ENCODE results near the gene IFNA5. TPM values are rescaled to one million over a fixed set of nuclear protein-coding genes. Genes with fewer than 3 reads are reported as not detected.

IFNA5 gene
- total and polyA plus RNA-seq, 2 donors (not counting 1 experiment from before 2014, with no cell fraction given) = not detected

DNA sequence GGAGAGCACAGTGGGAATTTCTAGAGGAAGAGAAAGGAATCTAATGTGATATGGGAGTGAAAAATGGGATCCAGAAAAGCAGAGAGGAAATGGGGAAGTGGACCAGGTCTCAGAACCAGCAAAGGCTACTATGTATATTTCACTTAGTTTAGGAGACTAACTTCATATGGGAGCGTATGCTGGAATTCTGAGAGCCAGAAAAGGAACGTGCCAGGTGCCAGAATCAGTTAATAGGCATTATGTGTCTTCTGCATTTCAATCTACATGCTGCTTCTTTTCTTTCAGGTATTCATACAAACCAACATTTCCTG lies 36.8 kb downstream of the IFNA5 start:
- Histone ChIP-seq H3K36me3 (replicated peaks in 1 of 2; ENCODE audit: control extremely low read depth in 1 of 2, control insufficient read depth in 1 of 2, extremely low read depth in 1 of 2, insufficient read depth in 2 of 2, low read length in 1 of 2) (no peaks in the 10 kb centered on the region), H3K4me3 (ENCODE audit: control extremely low read depth in 1 of 5, extremely low read depth in 1 of 5, insufficient read depth in 1 of 5, low read depth in 2 of 5, low read length in 4 of 5) (no peak overlapping the region), H3K79me2 (ENCODE audit: control insufficient read depth, insufficient read depth, low read length) (no peaks in the 10 kb centered on the region), H3K27ac (ENCODE audit: low read length in 2 of 2) (no peak overlapping the region), H4K20me1 (ENCODE audit: control insufficient read depth, insufficient read depth, low read length, poor library complexity, severe bottlenecking) (no peaks in the 10 kb centered on the region), H2AFZ (ENCODE audit: insufficient read depth, low read depth, low read length, poor library complexity, severe bottlenecking) (peak overlapping the region; percentile 24), H3K4me2 (replicated peaks; ENCODE audit: low read depth, low read length, poor library complexity, severe bottlenecking) (peak overlapping the region; percentile 33), H3K9me3 (ENCODE audit: control extremely low read depth in 1 of 3, control insufficient read depth in 2 of 3, insufficient read depth in 1 of 3, low read length in 2 of 3) (no peaks in the 10 kb centered on the region), H3K4me1 (ENCODE audit: control insufficient read depth in 2 of 2, insufficient read depth in 2 of 2, low read length in 2 of 2) (peaks cover 5 to 8% of the 10 kb centered on the region in 2 donors), H3K27me3 (replicated peaks in 1 of 4; ENCODE audit: control extremely low read depth in 1 of 4, control insufficient read depth in 3 of 4, insufficient read depth in 4 of 4, low read length in 3 of 4) (no peaks in the 10 kb centered on the region), H3K9ac (ENCODE audit: low read length) (peak overlapping the region; percentile 22)
- POLR2A ChIA-PET = no interaction called here
- Mint-ChIP-seq H3K27ac (no peak overlapping the region), H3K4me3 (no peak overlapping the region), H3K27me3 (peaks cover 27% of the 10 kb centered on the region), H3K4me1 (peaks cover 18% of the 10 kb centered on the region), H3K9me3 (ENCODE audit: insufficient read depth) (peaks cover 7% of the 10 kb centered on the region)
- TF ChIP-seq EZH2 (IDR thresholded peaks at IDR 0.05; ENCODE audit: borderline replicate concordance, insufficient read depth, low read depth, low read length, poor library complexity, severe bottlenecking) = no peak
- TF ChIP-seq, protein P1, sequence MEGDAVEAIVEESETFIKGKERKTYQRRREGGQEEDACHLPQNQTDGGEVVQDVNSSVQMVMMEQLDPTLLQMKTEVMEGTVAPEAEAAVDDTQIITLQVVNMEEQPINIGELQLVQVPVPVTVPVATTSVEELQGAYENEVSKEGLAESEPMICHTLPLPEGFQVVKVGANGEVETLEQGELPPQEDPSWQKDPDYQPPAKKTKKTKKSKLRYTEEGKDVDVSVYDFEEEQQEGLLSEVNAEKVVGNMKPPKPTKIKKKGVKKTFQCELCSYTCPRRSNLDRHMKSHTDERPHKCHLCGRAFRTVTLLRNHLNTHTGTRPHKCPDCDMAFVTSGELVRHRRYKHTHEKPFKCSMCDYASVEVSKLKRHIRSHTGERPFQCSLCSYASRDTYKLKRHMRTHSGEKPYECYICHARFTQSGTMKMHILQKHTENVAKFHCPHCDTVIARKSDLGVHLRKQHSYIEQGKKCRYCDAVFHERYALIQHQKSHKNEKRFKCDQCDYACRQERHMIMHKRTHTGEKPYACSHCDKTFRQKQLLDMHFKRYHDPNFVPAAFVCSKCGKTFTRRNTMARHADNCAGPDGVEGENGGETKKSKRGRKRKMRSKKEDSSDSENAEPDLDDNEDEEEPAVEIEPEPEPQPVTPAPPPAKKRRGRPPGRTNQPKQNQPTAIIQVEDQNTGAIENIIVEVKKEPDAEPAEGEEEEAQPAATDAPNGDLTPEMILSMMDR (IDR thresholded peaks at IDR 0.05) = no peak
- CTCF ChIA-PET = no interaction called here
- intact Hi-C loops (cut with micrococcal nuclease) = no loop called here
- 20% methylated on average over 1 of the region's 2 CpGs for WGBS (ENCODE audit: insufficient coverage)
- no peak for ATAC-seq (ENCODE audit: low read depth)
- no peak for DNase-seq

DNA sequence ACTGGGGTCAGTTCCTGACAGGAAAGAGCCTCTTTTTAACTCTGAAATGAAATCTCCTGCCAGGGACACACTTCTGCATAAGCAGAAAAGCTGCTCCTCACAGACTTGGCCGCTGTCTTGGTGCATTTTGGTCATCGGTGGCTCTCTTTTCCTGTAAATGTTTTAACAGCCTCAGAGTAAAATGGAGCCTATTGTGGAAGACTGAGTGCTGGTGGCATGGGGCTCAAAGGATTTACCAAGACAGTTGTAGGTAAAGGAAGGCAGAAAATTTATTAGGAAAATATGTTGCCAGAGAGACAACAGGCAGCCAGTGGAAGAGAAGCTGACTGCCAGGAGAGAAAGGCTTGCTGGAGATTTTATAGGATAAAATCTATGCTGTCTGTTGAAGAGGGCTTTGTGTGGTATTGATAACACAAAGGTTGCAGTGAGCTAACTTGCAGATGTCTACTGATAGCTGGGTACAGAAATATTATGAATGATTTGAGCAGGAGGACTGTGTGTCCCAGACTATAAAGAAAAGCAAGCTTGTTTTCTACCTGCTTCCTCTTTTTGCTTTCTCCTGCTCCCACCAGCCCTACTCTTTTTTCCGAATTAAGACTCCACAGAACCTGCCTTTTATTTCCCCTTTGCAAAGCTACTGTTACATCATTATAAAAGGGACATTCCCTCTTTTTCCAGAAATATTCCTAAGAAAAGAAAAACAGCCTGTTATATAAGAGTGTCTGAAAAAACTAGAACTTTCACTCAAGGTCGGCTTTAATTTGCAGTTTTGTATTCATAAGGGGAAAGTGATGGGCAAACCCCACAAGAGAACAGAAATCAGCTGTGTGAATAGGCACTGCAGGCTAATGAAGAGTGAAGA lies 37.4 kb downstream of the IFNA5 start:
- CTCF ChIA-PET = interaction anchor here (1.2 kb wide), 1 partner anchor 85 kb away, joined by 4 read pairs; no protein-coding TSS in a partner anchor
- H4K20me1 ChIP-seq (ENCODE audit: control insufficient read depth, insufficient read depth, low read length, poor library complexity, severe bottlenecking) = no peaks in the 10 kb centered on the region
- H3K79me2 ChIP-seq (ENCODE audit: control insufficient read depth, insufficient read depth, low read length) = no peaks in the 10 kb centered on the region
- no peaks in the 10 kb centered on the region for H3K36me3 ChIP-seq (replicated peaks in 1 of 2; ENCODE audit: control extremely low read depth in 1 of 2, control insufficient read depth in 1 of 2, extremely low read depth in 1 of 2, insufficient read depth in 2 of 2, low read length in 1 of 2)
- H3K27me3 ChIP-seq (replicated peaks in 1 of 4; ENCODE audit: control extremely low read depth in 1 of 4, control insufficient read depth in 3 of 4, insufficient read depth in 4 of 4, low read length in 3 of 4) = no peaks in the 10 kb centered on the region
- 22% methylated on average over 3 of the region's 4 CpGs for WGBS (ENCODE audit: insufficient coverage)
- H3K4me1 Mint-ChIP-seq = peaks cover 18% of the 10 kb centered on the region
- H3K9ac ChIP-seq (ENCODE audit: low read length) = peak overlapping the region; percentile 22
- ATAC-seq (ENCODE audit: low read depth) (no peak), DNase-seq (peak; percentile 9)
- no peaks in the 10 kb centered on the region for H3K9me3 ChIP-seq (ENCODE audit: control extremely low read depth in 1 of 3, control insufficient read depth in 2 of 3, insufficient read depth in 1 of 3, low read length in 2 of 3)
- H3K9me3 Mint-ChIP-seq (ENCODE audit: insufficient read depth) = peaks cover 7% of the 10 kb centered on the region
- peak overlapping the region; percentile 33 for H3K4me2 ChIP-seq (replicated peaks; ENCODE audit: low read depth, low read length, poor library complexity, severe bottlenecking)
- peak overlapping the region; percentile 24 for H2AFZ ChIP-seq (ENCODE audit: insufficient read depth, low read depth, low read length, poor library complexity, severe bottlenecking)
- H3K4me3 Mint-ChIP-seq = no peak overlapping the region
- H3K4me3 ChIP-seq (ENCODE audit: control extremely low read depth in 1 of 5, extremely low read depth in 1 of 5, insufficient read depth in 1 of 5, low read depth in 2 of 5, low read length in 4 of 5) = no peak overlapping the region
- POLR2A ChIA-PET = no interaction called here
- TF ChIP-seq, protein P1 (IDR thresholded peaks at IDR 0.05) = no peak
- TF ChIP-seq EZH2 (IDR thresholded peaks at IDR 0.05; ENCODE audit: borderline replicate concordance, insufficient read depth, low read depth, low read length, poor library complexity, severe bottlenecking) = no peak
- peaks cover 29% of the 10 kb centered on the region for H3K27me3 Mint-ChIP-seq
- intact Hi-C loops (cut with micrococcal nuclease) = no loop called here
- H3K27ac Mint-ChIP-seq = no peak overlapping the region
- peaks cover 5 to 8% of the 10 kb centered on the region in 2 donors for H3K4me1 ChIP-seq (ENCODE audit: control insufficient read depth in 2 of 2, insufficient read depth in 2 of 2, low read length in 2 of 2)
- H3K27ac ChIP-seq (ENCODE audit: low read length in 2 of 2) = no peak overlapping the region
